Endothelial cell of hepatic sinusoid (primary cell): ENCODE data around the gene GPR132.
"Not testable (repeated sequence)": the region's sequence is repeated elsewhere in the genome, so short reads cannot be mapped to it uniquely, and the experiment has no call there.

Source experiments
- in situ Hi-C: cut with HindIII; loops from 2 replicates; pipeline ENCODE4 v1.10.0; 2017; ENCODE audit warnings: low sequenced_read_pairs

The GPR132 gene

GRCh38 chr14:105091517-105092170 lies 26.4 kb upstream of the GPR132 start:
- in situ Hi-C loops = no loop called here

- in situ Hi-C loops = no loop called here
These were observed 25.9 kb upstream of the GPR132 start for GRCh38 chr14:105091054-105091516.

- in situ Hi-C loops = no loop called here
These were observed 25.3 kb upstream of the GPR132 start for GRCh38 chr14:105090493-105091053.

- in situ Hi-C loops = no loop called here
These were observed 24.7 kb upstream of the GPR132 start for GRCh38 chr14:105089746-105090492.

- in situ Hi-C loops = no loop called here
These were observed 23.8 kb upstream of the GPR132 start for GRCh38 chr14:105088812-105089745.

GRCh38 chr14:105087963-105088811 lies 23.0 kb upstream of the GPR132 start:
- in situ Hi-C loops = no loop called here

GRCh38 chr14:105087308-105087962 lies 22.2 kb upstream of the GPR132 start:
- in situ Hi-C loops = no loop called here

GRCh38 chr14:105086833-105087307 lies 21.6 kb upstream of the GPR132 start:
- in situ Hi-C loops = no loop called here

GRCh38 chr14:105085766-105086165 lies 20.5 kb upstream of the GPR132 start:
- in situ Hi-C loops = no loop called here

GRCh38 chr14:105084741-105085571 lies 19.7 kb upstream of the GPR132 start:
- in situ Hi-C loops = no loop called here

- in situ Hi-C loops = no loop called here
These were observed 18.9 kb upstream of the GPR132 start for GRCh38 chr14:105083926-105084685.

- in situ Hi-C loops = no loop called here
These were observed 17.5 kb upstream of the GPR132 start for GRCh38 chr14:105082703-105083102.

GRCh38 chr14:105081473-105081872 lies 16.2 kb upstream of the GPR132 start:
- in situ Hi-C loops = not testable (repeated sequence)

- in situ Hi-C loops = no loop called here
These were observed 14.9 kb upstream of the GPR132 start for GRCh38 chr14:105080161-105080560.

GRCh38 chr14:105078294-105078693 lies 13.1 kb upstream of the GPR132 start:
- in situ Hi-C loops = no loop called here

- in situ Hi-C loops = no loop called here
These were observed 12.4 kb upstream of the GPR132 start for GRCh38 chr14:105077649-105077995.

GRCh38 chr14:105076805-105077648 lies 11.8 kb upstream of the GPR132 start:
- in situ Hi-C loops = no loop called here
